GM19438 (cell line): Measurements from ENCODE around the gene NOXO1.

Source experiments
- ATAC-seq: cut with Tn5 transposase; IDR thresholded peaks from one replicate; pipeline ENCODE4 v1.9.1; 2021; ENCODE audit warnings: low read depth; ENCODE audit not compliant: unreplicated experiment

The NOXO1 gene

GRCh38 chr16:1981398-1981836, at the start of gene NOXO1:
NOXO1 (minus strand) TSS chr16:1981469; CDS start chr16:1981179, 290 bp downstream.
- no peak for ATAC-seq

- no peak for ATAC-seq
Measured at GRCh38 chr16:2030036-2030435, 48.8 kb upstream of the NOXO1 start.

GRCh38 chr16:2029350-2029749, 48.1 kb upstream of the NOXO1 start:
- ATAC-seq, result no peak

- ATAC-seq, result no peak
Measured at GRCh38 chr16:2028620-2029220, 47.5 kb upstream of the NOXO1 start.

GRCh38 chr16:2028146-2028545, 46.9 kb upstream of the NOXO1 start:
- ATAC-seq, result no peak

- no peak for ATAC-seq
Measured at GRCh38 chr16:2027024-2028010, 46.0 kb upstream of the NOXO1 start.

GRCh38 chr16:2026461-2027023, 45.3 kb upstream of the NOXO1 start, which contains the start of gene NHERF2:
NHERF2 (plus strand) TSS chr16:2026902; CDS start chr16:2027006, 104 bp downstream.
- no peak for ATAC-seq

- no peak for ATAC-seq
Measured at GRCh38 chr16:2025878-2026460, 44.7 kb upstream of the NOXO1 start.

GRCh38 chr16:2025251-2025650, 44.0 kb upstream of the NOXO1 start:
- no peak for ATAC-seq

- no peak for ATAC-seq
Measured at GRCh38 chr16:2024032-2024420, 42.8 kb upstream of the NOXO1 start.

GRCh38 chr16:2023092-2024031, 42.1 kb upstream of the NOXO1 start:
- no peak for ATAC-seq

GRCh38 chr16:2022723-2023091, 41.4 kb upstream of the NOXO1 start:
- no peak for ATAC-seq

- no peak for ATAC-seq
Measured at GRCh38 chr16:2019921-2020831, 38.9 kb upstream of the NOXO1 start.

- ATAC-seq, result no peak
Measured at GRCh38 chr16:2019518-2019920, 38.2 kb upstream of the NOXO1 start, which contains the start of gene NPW. NPW (plus strand) TSS chr16:2019785.

- no peak for ATAC-seq
Measured at GRCh38 chr16:2016407-2016922, 35.2 kb upstream of the NOXO1 start.

- ATAC-seq, result no peak
Measured at GRCh38 chr16:2015947-2016208, 34.6 kb upstream of the NOXO1 start.

GRCh38 chr16:2015117-2015946, 34.1 kb upstream of the NOXO1 start:
- ATAC-seq, result no peak

GRCh38 chr16:2013527-2013926, 32.3 kb upstream of the NOXO1 start:
- ATAC-seq, result no peak
